ENCODE data around the gene TGIF2. TPM values are rescaled to one million over a fixed set of nuclear protein-coding genes. Genes with fewer than 3 reads are reported as not detected.
A peak's percentile ranks its signal among the peaks of the same experiment; 100 is the strongest.

Gene TGIF2
- polyA plus RNA-seq, 1 of the 3 experiments (the other 2 are of a cell fraction), result 10.8 TPM

DNA sequence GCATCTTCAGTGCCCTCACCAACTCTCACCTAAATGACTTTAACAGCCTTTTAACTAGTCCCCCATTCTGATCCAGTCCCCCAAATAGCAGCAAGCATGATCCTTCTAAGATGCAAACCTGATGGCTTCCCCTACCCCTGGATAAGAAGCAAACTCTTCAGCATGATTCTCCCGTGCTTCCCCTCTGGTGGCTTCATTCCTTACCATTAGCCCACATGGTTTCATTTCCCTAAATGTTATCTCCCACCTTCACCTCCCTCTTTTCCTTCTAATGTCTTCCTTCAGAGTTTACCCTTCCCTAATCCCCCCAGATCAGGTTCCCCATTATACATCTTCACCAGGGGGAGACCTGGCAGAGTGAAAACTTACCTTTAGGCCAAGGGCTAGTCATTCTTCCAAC, 28.1 kb downstream of the TGIF2 start:
- no peak overlapping the region for H3K9ac ChIP-seq
- no peaks in the 10 kb centered on the region for H3K36me3 ChIP-seq (replicated peaks in 1 of 2; ENCODE audit: control insufficient read depth in 1 of 2, insufficient read depth in 2 of 2, low read length in 1 of 2)
- H3F3A ChIP-seq (replicated peaks; ENCODE audit: insufficient read depth), result no peaks in the 10 kb centered on the region
- peaks cover 3% of the 10 kb centered on the region; the same call in 1 of the 2 replicates for H4K20me1 ChIP-seq (ENCODE audit: insufficient read depth)
- no peaks in the 10 kb centered on the region for H3K27me3 ChIP-seq (ENCODE audit: insufficient read depth)
- POLR2A ChIA-PET, result no interaction called here
- H3K27ac ChIP-seq (ENCODE audit: low read depth in 2 of 2, low read length in 1 of 2), result no peak overlapping the region
- no peak overlapping the region for H3K4me2 ChIP-seq
- H2AFZ ChIP-seq (ENCODE audit: low read depth), result no peak overlapping the region
- 55% methylated on average over 1 of the region's 1 CpG for WGBS (ENCODE audit: low lambda C conversion rate)
- H3K4me1 ChIP-seq (ENCODE audit: control insufficient read depth in 1 of 2, insufficient read depth in 2 of 2, low read depth in 1 of 2, low read length in 1 of 2), result peaks cover 4 to 7% of the 10 kb centered on the region in 2 experiments; a peak in 1 of 4 replicates
- TF ChIP-seq, protein P1, sequence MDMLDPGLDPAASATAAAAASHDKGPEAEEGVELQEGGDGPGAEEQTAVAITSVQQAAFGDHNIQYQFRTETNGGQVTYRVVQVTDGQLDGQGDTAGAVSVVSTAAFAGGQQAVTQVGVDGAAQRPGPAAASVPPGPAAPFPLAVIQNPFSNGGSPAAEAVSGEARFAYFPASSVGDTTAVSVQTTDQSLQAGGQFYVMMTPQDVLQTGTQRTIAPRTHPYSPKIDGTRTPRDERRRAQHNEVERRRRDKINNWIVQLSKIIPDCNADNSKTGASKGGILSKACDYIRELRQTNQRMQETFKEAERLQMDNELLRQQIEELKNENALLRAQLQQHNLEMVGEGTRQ (IDR thresholded peaks at IDR 0.05; ENCODE audit: borderline replicate concordance, low read depth, low read length), result no peak
- TF ChIP-seq TAF1 (IDR thresholded peaks at IDR 0.05; ENCODE audit: borderline replicate concordance, low read depth, low read length), result no peak
- no peak for TF ChIP-seq GABPA (IDR thresholded peaks at IDR 0.05; ENCODE audit: low read depth)
- TF ChIP-seq FOSL2 (IDR thresholded peaks at IDR 0.05; ENCODE audit: borderline replicate concordance, low read depth), result no peak
- no peak for TF ChIP-seq EP300 (IDR thresholded peaks at IDR 0.05; ENCODE audit: borderline replicate concordance in 1 of 2, low read depth in 1 of 2, low read length in 1 of 2)
- no peak for TF ChIP-seq CHD2 (IDR thresholded peaks at IDR 0.05; ENCODE audit: low read length, partially characterized antibody)
- TF ChIP-seq TEAD4 (IDR thresholded peaks at IDR 0.05; ENCODE audit: borderline replicate concordance, insufficient read depth), result no peak
- TF ChIP-seq RFX5 (IDR thresholded peaks at IDR 0.05; ENCODE audit: low read length), result no peak
- TF ChIP-seq FOXM1 (IDR thresholded peaks at IDR 0.05; ENCODE audit: low read depth), result no peak
- no peak for DNase-seq
- H3K9me3 ChIP-seq, result no peaks in the 10 kb centered on the region
- H3K79me2 ChIP-seq (ENCODE audit: insufficient read depth), result peaks cover 10% of the 10 kb centered on the region
- CTCF ChIA-PET, result interaction anchor here (1.2 kb wide), 1 partner anchor 9 kb away, joined by 3 read pairs; no protein-coding TSS in a partner anchor
- no peaks in the 10 kb centered on the region for H3K9me2 ChIP-seq
- H3K4me3 ChIP-seq (ENCODE audit: low read depth in 2 of 2, low read length in 1 of 2), result no peak overlapping the region

DNA sequence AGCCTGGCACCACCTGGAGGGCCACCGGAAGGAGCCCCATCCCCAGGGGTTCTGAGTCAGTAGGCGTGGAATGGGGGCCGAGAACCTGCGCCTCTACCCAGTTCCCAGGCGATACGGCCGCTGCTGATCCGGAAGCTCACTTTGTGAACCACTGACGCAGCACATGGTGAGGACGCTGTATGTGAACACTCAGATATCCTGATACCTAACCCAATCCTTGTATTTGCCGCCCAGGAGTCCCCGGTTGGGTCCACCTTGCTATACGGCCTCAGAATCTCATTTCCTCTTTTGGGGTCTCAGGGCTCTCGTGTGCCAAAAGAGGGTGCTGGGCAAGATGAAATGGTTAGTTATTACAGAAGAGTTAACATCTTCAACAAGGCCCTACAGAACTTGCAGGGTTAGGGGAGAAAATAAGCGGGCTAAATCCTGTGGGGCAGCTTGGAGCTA, 31.6 kb downstream of the TGIF2 start:
- Histone ChIP-seq H3K4me1 (ENCODE audit: control insufficient read depth in 1 of 2, insufficient read depth in 2 of 2, low read depth in 1 of 2, low read length in 1 of 2) (peaks cover 4 to 12% of the 10 kb centered on the region in 2 experiments; a peak in 1 of 4 replicates), H3F3A (replicated peaks; ENCODE audit: insufficient read depth) (no peaks in the 10 kb centered on the region), H3K79me2 (ENCODE audit: insufficient read depth) (peaks cover 38% of the 10 kb centered on the region), H3K36me3 (replicated peaks in 1 of 2; ENCODE audit: control insufficient read depth in 1 of 2, insufficient read depth in 2 of 2, low read length in 1 of 2) (peaks cover 10 to 22% of the 10 kb centered on the region in 2 experiments), H3K4me3 (ENCODE audit: low read depth in 2 of 2, low read length in 1 of 2) (peak overlapping the region; percentile 19 to 99; a peak in 3 of 4 replicates), H2AFZ (ENCODE audit: low read depth) (peak overlapping the region; percentile 99), H3K9me2 (no peaks in the 10 kb centered on the region), H4K20me1 (ENCODE audit: insufficient read depth) (peaks cover 18% of the 10 kb centered on the region; the same call in 1 of the 2 replicates), H3K4me2 (peak overlapping the region; percentile 85; the same call in 1 of the 2 replicates), H3K27me3 (ENCODE audit: insufficient read depth) (no peaks in the 10 kb centered on the region), H3K9me3 (no peaks in the 10 kb centered on the region), H3K27ac (ENCODE audit: low read depth in 2 of 2, low read length in 1 of 2) (peak overlapping the region; percentile 56 to 64), H3K9ac (peak overlapping the region; percentile 57)
- POLR2A ChIA-PET, result interaction anchor here (0.7 to 1.4 kb wide), 7 partner anchors 18 to 150 kb away, joined by 3 to 6 read pairs (median 3); partner anchors contain the start of gene NDRG3
- 52% methylated on average over 8 of the region's 15 CpGs for WGBS (ENCODE audit: low lambda C conversion rate)
- CTCF ChIA-PET, result interaction anchor here (0.6 to 3.9 kb wide), 29 partner anchors 8 to 1156 kb away, joined by 3 to 37 read pairs (median 4); partner anchors contain the start of genes DSN1, MYL9, NDRG3 and TGIF2
- DNase-seq, result peak; percentile 26
- no peak for TF ChIP-seq TAF1 (IDR thresholded peaks at IDR 0.05; ENCODE audit: borderline replicate concordance, low read depth, low read length)
- no peak for TF ChIP-seq GATA2 (CRISPR knock-in tag; IDR thresholded peaks at IDR 0.05)
- no peak for TF ChIP-seq RAD21 (IDR thresholded peaks at IDR 0.05; ENCODE audit: low read length)
- no peak for TF ChIP-seq FOXJ3 (CRISPR knock-in tag; IDR thresholded peaks at IDR 0.05)
- TF ChIP-seq NRF1 (IDR thresholded peaks at IDR 0.05; ENCODE audit: low read depth, low read length), result no peak
- no peak for TF ChIP-seq POLR2AphosphoS5 (IDR thresholded peaks at IDR 0.05; ENCODE audit: low read depth, low read length)
- TF ChIP-seq CHD2 (IDR thresholded peaks at IDR 0.05; ENCODE audit: low read length, partially characterized antibody), result no peak
- no peak for TF ChIP-seq JUND (IDR thresholded peaks at IDR 0.05)
- no peak for TF ChIP-seq TCF12 (IDR thresholded peaks at IDR 0.05)
- TF ChIP-seq IRF3 (IDR thresholded peaks at IDR 0.05; ENCODE audit: low read depth, low read length), result no peak
- TF ChIP-seq, protein P1 (IDR thresholded peaks at IDR 0.05; ENCODE audit: borderline replicate concordance, low read depth, low read length), result no peak
- TF ChIP-seq RCOR1 (IDR thresholded peaks at IDR 0.05; ENCODE audit: low read length), result no peak
- no peak for TF ChIP-seq MEF2A (IDR thresholded peaks at IDR 0.05; ENCODE audit: borderline replicate concordance, low read depth)

Measured in SK-N-SH (cell line).